Duodenal mucosa (tissue), 2 donors: Measurements from ENCODE around the gene EIF2AK3.

Experiments
- H3K27ac ChIP-seq: one replicate; pipeline ENCODE4 v1.7.0; 2013; ENCODE audit warnings: low read depth, low read length
- H3K27me3 ChIP-seq, 2 donors: one replicate each; pipeline ENCODE4 v1.7.0; 2013; ENCODE audit warnings: low read length in 2 of 2, control low read depth in 1 of 2; ENCODE audit not compliant: insufficient read depth in 2 of 2, control insufficient read depth in 1 of 2
- H3K36me3 ChIP-seq, 2 donors: one replicate each; pipeline ENCODE4 v1.7.0; 2013; ENCODE audit warnings: low read length in 2 of 2, control low read depth in 1 of 2; ENCODE audit not compliant: insufficient read depth in 2 of 2, control insufficient read depth in 1 of 2
- H3K4me1 ChIP-seq, 2 donors: one replicate each; pipeline ENCODE4 v1.7.0; 2013; ENCODE audit warnings: low read length in 2 of 2, control low read depth in 1 of 2; ENCODE audit not compliant: insufficient read depth in 2 of 2, control insufficient read depth in 1 of 2
- H3K4me3 ChIP-seq, 2 donors: one replicate each; pipeline ENCODE4 v1.7.0; 2013; ENCODE audit warnings: low read length in 2 of 2, low read depth in 1 of 2
- H3K9ac ChIP-seq, 2 donors: one replicate each; pipeline ENCODE4 v1.7.0; 2013; ENCODE audit warnings: low read length in 2 of 2, low read depth in 1 of 2
- H3K9me3 ChIP-seq, 2 donors: one replicate each; pipeline ENCODE4 v1.7.0; 2013; ENCODE audit warnings: low read length in 2 of 2, control low read depth in 1 of 2; ENCODE audit not compliant: control insufficient read depth in 1 of 2

The EIF2AK3 gene

GRCh38 chr2:88580088-88580487, 47.2 kb downstream of the EIF2AK3 start:
- peaks cover 20 to 67% of the 10 kb centered on the region in 2 donors for H3K36me3 ChIP-seq

GRCh38 chr2:88575630-88576029, 51.6 kb downstream of the EIF2AK3 start:
- H3K27me3 ChIP-seq, result no peaks in the 10 kb centered on the region
- H3K9ac ChIP-seq, result no peak overlapping the region
- H3K27ac ChIP-seq, result no peak overlapping the region
- peaks cover 18 to 63% of the 10 kb centered on the region in 2 donors for H3K36me3 ChIP-seq
- no peak overlapping the region for H3K4me3 ChIP-seq
- H3K9me3 ChIP-seq, result no peaks in the 10 kb centered on the region
- H3K4me1 ChIP-seq, result no peaks in the 10 kb centered on the region

More at GRCh38 chr2:88580088-88580487, 47.2 kb downstream of the EIF2AK3 start:
- no peaks in the 10 kb centered on the region for H3K9me3 ChIP-seq
- H3K27ac ChIP-seq, result no peak overlapping the region
- H3K4me3 ChIP-seq, result no peak overlapping the region
- H3K27me3 ChIP-seq, result no peaks in the 10 kb centered on the region
- no peak overlapping the region for H3K9ac ChIP-seq
- H3K4me1 ChIP-seq, result no peaks in the 10 kb centered on the region

GRCh38 chr2:88575051-88575450, 52.2 kb downstream of the EIF2AK3 start:
- Histone ChIP-seq H3K4me3 (no peak overlapping the region), H3K27ac (no peak overlapping the region), H3K27me3 (no peaks in the 10 kb centered on the region), H3K4me1 (no peaks in the 10 kb centered on the region), H3K9ac (no peak overlapping the region), H3K36me3 (peaks cover 24 to 63% of the 10 kb centered on the region in 2 donors), H3K9me3 (no peaks in the 10 kb centered on the region)

- no peak overlapping the region for H3K4me3 ChIP-seq
- no peak overlapping the region for H3K27ac ChIP-seq
- H3K27me3 ChIP-seq, result no peaks in the 10 kb centered on the region
- H3K9ac ChIP-seq, result no peak overlapping the region
- peaks cover 24 to 61% of the 10 kb centered on the region in 2 donors for H3K36me3 ChIP-seq
- H3K4me1 ChIP-seq, result no peaks in the 10 kb centered on the region
- no peaks in the 10 kb centered on the region for H3K9me3 ChIP-seq
These were observed 52.8 kb downstream of the EIF2AK3 start for GRCh38 chr2:88574445-88574844.

GRCh38 chr2:88568179-88568578, 59.1 kb downstream of the EIF2AK3 start:
- Histone ChIP-seq H3K36me3 (peaks cover 10 to 48% of the 10 kb centered on the region in 2 donors), H3K9ac (no peak overlapping the region), H3K27me3 (no peaks in the 10 kb centered on the region), H3K4me1 (no peaks in the 10 kb centered on the region), H3K4me3 (no peak overlapping the region), H3K27ac (no peak overlapping the region), H3K9me3 (no peaks in the 10 kb centered on the region)

GRCh38 chr2:88564402-88564801, 62.9 kb downstream of the EIF2AK3 start:
- no peak overlapping the region for H3K4me3 ChIP-seq
- no peaks in the 10 kb centered on the region for H3K27me3 ChIP-seq
- H3K4me1 ChIP-seq, result no peaks in the 10 kb centered on the region
- H3K9me3 ChIP-seq, result no peaks in the 10 kb centered on the region
- no peak overlapping the region for H3K9ac ChIP-seq
- peaks cover 0 to 49% of the 10 kb centered on the region in 2 donors for H3K36me3 ChIP-seq
- no peak overlapping the region for H3K27ac ChIP-seq

- H3K36me3 ChIP-seq, result peaks cover 0 to 48% of the 10 kb centered on the region in 2 donors
- no peak overlapping the region for H3K27ac ChIP-seq
- no peaks in the 10 kb centered on the region for H3K9me3 ChIP-seq
- no peaks in the 10 kb centered on the region for H3K4me1 ChIP-seq
- H3K27me3 ChIP-seq, result no peaks in the 10 kb centered on the region
- H3K9ac ChIP-seq, result no peak overlapping the region
- no peak overlapping the region for H3K4me3 ChIP-seq
These were observed 64.1 kb downstream of the EIF2AK3 start for GRCh38 chr2:88563129-88563528.

- H3K9me3 ChIP-seq, result no peaks in the 10 kb centered on the region
- no peak overlapping the region for H3K27ac ChIP-seq
- no peaks in the 10 kb centered on the region for H3K27me3 ChIP-seq
- no peak overlapping the region for H3K4me3 ChIP-seq
- no peak overlapping the region for H3K9ac ChIP-seq
- H3K36me3 ChIP-seq, result peaks cover 0 to 54% of the 10 kb centered on the region in 2 donors
- H3K4me1 ChIP-seq, result no peaks in the 10 kb centered on the region
These were observed 65.4 kb downstream of the EIF2AK3 start for GRCh38 chr2:88561646-88562388.

GRCh38 chr2:88560619-88561307, 66.5 kb downstream of the EIF2AK3 start:
- H3K27me3 ChIP-seq, result no peaks in the 10 kb centered on the region
- no peaks in the 10 kb centered on the region for H3K9me3 ChIP-seq
- H3K36me3 ChIP-seq, result peaks cover 0 to 58% of the 10 kb centered on the region in 2 donors
- H3K9ac ChIP-seq, result no peak overlapping the region
- no peaks in the 10 kb centered on the region for H3K4me1 ChIP-seq
- no peak overlapping the region for H3K4me3 ChIP-seq
- H3K27ac ChIP-seq, result no peak overlapping the region

GRCh38 chr2:88557290-88557689, 70.0 kb downstream of the EIF2AK3 start:
- H3K27me3 ChIP-seq, result no peaks in the 10 kb centered on the region
- peaks cover 0 to 53% of the 10 kb centered on the region in 2 donors for H3K36me3 ChIP-seq
- no peak overlapping the region for H3K27ac ChIP-seq

More at GRCh38 chr2:88557290-88557689, 70.0 kb downstream of the EIF2AK3 start:
- Histone ChIP-seq H3K9me3 (no peaks in the 10 kb centered on the region), H3K4me3 (no peak overlapping the region), H3K4me1 (no peaks in the 10 kb centered on the region), H3K9ac (no peak overlapping the region)
